NK-92 treated with Interleukin-12 subunit alpha and Interleukin-12 subunit beta, amount 100 ng/mL, for 24 hours (cell line): ENCODE data around the gene MICU1.
"Not testable (repeated sequence)": the region's sequence is repeated elsewhere in the genome, so short reads cannot be mapped to it uniquely, and the experiment has no call there.

Source experiments
- DNase-seq: peaks from one replicate; lab custom pipeline; 2025; lab: John Stamatoyannopoulos, UW

The MICU1 gene, protein sequence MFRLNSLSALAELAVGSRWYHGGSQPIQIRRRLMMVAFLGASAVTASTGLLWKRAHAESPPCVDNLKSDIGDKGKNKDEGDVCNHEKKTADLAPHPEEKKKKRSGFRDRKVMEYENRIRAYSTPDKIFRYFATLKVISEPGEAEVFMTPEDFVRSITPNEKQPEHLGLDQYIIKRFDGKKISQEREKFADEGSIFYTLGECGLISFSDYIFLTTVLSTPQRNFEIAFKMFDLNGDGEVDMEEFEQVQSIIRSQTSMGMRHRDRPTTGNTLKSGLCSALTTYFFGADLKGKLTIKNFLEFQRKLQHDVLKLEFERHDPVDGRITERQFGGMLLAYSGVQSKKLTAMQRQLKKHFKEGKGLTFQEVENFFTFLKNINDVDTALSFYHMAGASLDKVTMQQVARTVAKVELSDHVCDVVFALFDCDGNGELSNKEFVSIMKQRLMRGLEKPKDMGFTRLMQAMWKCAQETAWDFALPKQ

DNA sequence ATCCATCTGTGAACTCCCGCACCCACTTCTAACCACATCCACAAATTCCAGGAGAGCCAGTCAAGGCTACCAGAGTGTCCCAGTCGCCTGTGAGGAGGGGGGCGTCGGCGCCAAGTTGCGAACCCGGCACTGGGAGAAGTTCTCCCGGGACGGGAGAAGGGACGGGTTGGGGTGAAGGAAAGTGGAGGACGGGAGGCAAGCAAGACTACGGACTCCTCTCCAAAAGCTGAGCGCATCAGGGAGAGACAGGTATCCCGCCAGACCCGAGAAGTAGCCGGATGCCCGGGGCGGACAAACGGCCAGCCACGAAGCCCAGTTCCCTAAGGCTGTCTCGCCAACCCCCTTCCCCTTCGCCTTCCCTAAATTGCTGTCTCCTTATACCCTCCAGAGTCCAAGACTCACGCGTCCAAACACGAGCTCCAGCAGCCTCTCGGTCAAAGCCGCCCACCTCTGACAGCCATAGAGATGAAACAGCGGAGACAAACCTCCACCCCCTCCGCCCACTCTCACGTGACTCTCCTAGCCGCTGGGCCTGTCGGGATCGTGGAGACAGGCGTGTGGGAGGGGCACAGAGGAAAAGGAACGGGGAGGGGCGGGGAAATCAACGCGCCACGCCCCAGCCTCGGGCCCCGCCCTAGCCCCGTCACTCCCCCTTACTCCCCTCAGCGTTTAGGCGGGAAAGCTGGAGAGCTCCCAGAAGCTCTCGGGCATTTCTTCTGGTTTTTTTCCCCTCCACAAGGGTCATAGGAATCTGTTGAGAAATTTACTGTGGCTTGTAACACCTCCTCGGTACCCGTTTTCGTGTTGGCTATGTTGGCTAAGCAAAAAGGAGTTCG, at the start of gene MICU1:
Gene MICU1, minus strand, starts transcription at position 472 of the 836 bp plus-strand sequence. CDS start 59,286 bp downstream, outside the sequence.
- peak; percentile 88 for DNase-seq

DNA sequence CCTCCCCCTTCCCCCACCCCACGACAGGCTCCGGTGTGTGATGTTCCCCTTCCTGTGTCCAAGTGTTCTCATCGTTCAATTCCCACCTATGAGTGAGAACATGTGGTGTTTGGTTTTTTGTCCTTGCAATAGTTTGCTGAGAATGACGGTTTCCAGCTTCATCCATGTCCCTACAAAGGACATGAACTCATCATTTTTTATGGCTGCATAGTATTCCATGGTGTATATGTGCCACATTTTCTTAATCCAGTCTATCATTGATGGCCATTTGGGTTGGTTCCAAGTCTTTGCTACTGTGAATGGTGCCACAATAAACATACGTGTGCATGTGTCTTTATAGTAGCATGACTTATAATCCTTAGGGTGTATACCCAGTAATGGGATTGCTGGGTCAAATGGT, 48.3 kb upstream of the MICU1 start:
- DNase-seq: not testable (repeated sequence)

DNA sequence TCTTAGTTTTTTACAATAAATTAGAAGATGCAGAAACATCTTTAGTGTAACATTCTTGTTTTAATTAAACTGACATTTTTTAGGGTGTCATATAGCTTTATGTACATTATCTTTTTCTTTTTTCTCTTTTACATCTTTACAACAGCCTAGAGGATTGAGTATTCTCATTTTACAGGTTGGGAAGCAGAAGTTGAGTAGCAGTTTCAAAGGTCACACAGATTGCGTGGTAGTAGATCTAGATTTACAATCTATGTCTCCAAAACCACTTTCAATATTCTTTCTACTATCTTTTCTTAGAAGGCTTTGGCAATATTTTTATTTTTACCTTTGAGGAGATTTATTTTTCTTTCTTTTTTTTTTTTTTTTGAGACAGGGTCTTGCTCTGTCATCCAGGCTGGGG, 47.4 kb upstream of the MICU1 start:
- DNase-seq: no peak

DNA sequence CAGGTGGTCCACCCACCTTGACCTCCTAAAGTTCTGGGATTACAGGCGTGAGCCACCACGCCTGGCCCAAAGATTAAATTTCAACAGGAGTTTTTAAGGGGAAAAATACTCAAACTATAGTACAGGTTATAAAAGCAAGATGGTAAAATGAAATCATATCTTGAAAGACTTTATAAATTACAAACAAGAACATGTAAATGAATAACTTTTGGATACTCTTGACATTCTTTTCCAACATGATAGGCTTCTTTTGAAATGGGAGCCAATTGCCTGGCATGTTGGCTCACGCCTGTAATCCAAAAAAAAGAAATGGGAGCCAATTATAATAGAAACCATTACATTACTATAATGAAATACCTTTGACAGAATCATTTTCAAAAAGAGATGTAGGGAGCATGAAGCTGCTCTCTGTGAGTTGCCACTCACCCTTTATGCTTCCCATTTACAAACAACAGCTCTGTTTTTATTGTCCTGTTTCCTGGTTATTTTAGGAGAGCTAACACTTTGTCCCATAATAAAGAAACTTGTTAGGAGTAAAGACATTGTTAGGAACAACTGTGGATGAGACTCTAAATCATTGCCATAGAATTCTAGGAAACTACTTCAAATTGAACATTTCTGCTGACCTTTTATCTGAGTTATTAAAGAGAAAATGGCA, 41.5 kb upstream of the MICU1 start:
- DNase-seq: no peak

DNA sequence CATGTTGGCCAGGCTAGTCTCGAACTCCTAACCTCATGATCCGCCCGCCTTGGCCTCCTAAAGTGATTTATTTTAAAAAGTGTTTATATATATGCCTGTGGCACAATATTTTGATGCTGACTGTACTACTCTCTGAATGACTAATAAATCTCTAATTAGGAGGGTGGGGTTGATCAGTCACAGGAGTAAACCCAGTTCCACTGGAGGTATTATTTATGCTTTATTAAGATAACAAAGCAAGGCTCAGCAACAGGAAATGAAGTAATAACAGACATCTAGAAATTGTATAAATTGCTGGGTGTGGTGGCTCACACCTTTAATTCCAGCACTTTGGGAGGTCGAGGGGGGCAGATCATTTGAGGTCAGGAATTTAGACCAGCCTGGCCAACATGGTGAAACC, 40.0 kb upstream of the MICU1 start:
- no peak for DNase-seq

DNA sequence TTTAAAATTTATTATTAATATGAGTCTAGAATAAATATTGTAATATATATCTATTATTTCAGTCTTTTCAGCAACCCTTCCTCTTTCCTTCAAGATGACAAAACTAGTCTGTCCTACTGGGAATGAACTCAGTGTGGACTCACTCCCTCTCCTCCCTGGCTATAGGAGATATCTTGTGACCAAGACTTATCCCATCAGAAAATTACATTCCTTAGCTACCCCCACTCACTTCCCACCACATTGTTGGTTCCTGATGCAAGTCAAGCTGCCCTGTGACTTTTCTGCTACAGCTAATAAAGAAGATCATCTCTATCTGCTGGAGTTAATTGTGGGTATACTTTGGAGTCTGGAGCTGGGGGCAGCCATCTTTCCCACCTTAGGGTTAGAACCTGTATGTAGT, 38.1 kb upstream of the MICU1 start:
- DNase-seq: no peak

DNA sequence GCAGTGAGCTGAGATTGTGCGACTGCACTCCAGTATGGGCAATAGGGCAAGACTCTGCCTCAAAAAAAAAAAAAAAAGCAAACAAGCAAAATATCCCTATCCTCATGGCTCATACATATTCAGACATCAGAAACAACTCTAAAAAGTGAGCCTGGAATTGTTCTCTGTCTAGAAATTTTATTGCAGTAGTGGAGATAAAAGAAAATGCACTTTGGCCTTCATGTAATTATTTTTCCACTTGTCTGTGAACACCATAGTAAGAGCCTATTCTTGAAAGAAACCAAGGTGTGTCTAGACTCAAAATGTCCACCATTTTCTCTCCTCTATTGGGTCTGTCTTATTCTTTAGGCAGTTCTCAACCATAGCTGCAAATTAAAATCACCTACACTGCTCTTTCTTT, 35.6 kb upstream of the MICU1 start:
- no peak for DNase-seq

DNA sequence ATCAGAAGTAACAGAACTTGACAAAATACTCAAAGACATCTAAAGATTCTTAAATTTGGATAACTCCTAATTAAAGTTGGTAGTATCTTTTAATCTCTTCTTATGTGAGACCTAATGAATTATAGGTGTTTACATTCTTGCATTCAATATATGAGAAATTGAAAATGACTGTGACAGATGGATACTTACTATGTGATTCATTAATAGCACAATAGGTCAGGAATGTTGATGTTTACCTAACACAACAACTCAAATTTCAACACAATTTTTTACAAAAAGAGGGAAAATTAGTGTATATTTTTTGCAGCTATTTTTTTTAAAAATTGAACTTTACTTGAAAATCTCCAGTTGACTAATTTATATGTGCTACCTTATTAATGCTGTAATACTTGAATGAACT, 34.3 kb upstream of the MICU1 start:
- no peak for DNase-seq

DNA sequence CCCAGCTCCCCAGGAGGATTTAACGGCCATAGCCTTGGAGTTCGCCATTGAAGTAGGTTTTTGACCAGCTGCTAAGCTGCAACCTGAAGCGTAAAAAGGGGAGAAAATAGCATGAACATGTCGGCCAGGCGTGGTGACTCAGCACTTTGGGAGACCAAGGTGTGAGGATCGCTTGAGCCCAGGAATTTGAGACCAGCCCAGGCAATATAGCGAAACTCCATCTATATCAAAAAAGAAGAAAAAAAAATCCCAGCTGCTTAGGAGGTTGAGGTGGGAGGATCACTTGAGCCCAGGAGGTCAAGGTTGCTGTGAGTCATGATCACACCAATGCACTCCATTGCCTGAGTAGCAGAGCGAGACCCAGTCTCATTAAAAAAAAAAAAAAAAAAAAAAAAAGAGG, 33.8 kb upstream of the MICU1 start:
- DNase-seq: no peak

DNA sequence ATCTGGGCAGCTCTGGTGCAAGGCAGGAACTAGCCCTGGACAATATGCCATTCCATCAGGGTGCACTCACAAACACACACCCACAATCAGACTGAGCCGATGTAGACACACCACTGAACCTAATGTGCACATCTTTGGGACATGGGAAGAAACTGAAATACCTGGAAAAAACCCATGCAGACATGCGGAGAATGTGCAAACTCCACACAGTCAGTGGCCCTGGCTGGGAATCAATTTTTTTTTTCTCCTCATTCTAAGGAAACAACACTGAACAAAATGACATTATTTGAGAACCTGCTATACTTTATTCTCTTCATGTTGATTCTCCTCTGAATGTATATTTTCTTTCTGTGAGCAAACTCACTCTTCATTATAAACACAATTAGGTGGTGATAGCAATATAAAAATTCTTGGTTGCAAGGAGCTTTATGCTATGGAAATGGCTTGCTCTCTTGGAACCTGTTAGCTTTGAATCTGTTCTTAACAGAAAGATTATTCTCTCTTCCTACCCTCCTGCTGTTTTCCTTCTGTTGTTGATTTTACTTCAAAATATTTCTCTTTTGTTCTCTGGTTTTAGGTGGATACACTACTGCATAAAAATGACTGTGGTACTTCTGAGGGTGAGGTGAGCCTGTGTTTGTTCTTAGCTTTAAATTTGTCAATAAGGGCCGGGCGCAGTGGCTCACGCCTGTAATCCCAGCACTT, 33.0 kb upstream of the MICU1 start:
- no peak for DNase-seq

DNA sequence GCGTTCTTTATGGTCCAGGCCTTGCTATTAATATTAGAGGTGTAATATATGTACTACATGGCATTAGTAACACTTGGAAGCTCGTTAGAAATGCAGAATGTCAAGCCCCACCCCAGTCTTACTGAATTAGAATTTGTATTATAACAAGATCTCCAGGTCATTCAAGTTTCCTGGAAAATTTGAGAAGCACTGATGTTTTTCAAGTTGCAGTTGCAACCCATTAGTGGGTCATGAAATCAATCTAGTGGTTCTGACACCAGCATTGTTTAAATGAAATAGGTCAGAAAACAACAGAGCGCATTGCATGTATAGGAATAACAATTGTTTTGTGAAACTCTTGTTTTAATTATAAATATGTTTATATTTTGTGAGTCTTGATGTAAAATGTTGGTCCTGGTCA, 28.8 kb upstream of the MICU1 start:
- no peak for DNase-seq

DNA sequence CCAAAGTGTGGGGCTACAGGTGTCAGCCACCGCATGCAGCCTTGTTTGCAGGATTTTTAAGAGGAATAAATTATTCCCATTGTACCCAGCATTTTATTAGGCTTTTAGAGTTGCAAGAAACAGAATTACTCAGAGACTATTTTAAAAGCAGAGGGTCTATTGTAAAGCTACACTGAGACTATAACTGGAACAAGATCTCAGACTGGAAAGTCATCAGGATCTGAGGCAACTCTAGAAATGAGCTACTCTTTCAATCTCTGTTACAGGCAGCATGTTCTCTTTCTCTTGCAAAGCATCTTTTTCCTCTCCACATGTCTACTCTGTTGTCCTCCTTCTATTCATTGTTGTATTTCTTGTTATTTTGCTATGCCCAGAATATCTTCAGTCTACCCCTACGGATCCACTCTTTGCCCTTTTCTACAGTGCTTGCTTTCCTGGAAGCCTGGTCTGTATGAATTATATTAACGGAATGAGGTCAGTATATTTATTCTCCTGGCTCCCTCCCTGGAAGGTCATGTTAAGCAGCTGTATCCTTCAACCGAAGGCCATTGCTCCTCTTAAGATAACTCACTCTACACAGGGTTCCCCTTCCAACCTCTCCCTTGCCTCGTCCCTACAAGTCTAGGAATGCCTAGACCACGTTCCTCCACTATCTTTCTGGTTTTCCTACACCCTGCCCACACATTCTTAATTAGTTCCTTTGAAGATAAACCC, 27.7 kb upstream of the MICU1 start:
- no peak for DNase-seq

DNA sequence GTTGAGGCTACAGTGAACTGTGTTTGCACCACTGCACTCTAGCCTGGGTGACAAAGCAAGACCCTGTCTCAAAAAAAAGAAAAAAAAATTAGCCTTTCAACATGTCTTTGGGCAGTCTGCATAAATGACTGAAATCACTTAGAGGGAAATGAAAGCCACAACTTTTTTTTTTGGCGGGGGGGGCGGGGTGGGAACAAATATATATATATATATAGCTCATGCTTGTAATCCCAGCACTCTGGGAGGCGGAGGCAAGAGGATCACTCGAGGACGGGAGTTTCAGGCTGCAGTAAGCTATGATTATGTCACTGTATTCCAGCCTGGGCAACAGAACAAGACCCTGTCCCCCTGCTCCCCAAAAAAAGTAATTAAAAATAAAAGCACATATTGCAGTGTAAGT, 23.4 kb upstream of the MICU1 start:
- no peak for DNase-seq

DNA sequence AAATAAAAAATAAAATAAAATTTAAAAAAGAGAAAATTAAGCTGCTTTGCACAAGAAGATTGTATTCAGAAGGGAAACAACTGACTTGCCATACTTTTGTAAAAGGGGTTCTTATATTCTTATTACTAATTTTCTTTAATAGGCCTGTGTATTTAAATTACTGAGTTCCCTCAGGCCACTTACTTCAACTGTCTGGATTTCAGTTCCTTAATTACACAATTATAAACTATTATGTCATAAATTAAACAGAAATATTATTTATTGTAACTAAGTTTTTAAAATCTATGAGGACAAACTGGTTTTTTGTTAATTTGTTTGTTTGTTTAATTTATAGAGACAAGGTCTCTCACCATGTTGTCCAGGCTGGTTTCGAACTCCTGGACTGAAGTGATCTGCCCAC, 22.4 kb upstream of the MICU1 start:
- no peak for DNase-seq

DNA sequence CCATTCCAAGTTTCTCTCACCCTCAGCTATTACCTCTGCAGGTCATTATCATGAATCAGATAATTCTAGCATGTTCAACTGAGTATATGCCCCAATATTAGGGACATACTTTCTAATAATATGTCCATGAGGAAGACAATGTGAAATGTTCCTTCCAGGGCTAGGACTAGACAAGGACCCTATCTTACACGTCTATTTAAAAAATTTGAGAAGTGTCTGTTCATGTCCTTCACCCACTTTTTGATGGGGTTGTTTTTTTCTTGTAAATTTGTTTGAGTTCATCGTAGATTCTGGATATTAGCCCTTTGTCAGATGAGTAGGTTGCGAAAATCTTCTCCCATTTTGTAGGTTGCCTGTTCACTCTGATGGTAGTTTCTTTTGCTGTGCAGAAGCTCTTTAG, 21.1 kb upstream of the MICU1 start:
- not testable (repeated sequence) for DNase-seq

DNA sequence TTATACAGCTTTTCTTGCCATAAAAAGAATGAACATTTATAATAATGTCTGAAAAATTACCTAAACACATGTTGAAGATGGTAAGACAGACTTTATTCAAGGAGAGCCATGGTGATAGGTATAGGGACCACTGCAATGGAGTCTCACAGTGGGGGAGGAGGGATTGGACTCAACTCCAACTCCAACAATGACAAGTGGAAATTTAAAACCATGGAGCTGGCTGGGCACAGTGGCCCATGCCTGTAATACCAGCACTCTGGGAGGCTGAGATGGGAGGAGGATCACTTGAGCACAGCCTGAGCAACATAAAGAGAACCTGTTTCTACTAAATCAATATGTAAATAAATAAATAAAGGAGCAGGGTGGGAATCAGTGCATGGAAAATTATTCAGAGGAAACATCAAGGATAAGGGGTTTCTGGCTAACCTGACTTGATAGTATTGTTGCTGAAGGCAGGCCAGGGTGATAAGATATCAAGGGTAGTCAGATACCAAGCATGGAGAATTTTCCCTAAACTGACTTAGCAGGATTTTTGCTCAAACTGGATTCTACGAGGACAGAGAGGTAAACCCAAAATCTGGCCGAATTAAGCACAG, 19.5 kb upstream of the MICU1 start:
- no peak for DNase-seq

DNA sequence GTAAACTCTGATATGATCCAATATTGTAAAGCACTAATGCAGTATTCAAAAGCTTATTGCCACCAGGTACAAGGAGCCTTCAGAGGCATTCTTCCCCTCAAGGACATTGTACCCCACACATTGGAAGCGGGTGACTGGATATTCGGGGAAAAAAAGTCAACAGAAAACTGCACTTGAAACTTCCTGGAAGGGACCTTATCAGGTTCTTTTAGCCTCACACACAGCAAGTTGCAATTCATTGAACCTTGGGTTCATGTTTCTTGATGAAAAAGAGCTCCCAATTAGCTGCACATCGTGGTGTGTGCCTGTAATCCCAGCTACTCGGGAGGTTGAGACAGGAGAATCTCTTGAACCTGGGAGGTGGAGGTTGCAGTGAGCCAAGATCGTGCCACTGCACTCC, 16.4 kb upstream of the MICU1 start:
- no peak for DNase-seq

DNA sequence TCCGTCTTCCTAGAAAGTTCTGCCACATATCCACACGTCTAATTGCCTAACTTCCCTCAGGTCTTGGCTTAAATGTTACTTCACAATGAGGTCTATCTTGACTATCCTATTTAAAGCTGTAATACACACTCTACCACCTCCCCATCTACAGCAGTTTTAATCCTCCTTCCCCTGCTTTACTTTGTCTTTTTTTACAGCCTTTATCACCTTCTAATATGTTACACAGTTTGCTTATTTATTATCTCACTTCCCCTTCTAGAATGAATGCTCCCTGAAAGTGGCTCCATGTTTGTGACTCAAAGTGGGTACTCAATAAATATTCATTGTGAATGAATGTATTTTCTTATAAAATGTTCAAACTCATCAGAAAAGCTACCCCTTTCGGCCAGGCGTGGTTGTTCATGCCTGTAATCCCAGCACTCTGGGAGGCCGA, 13.6 kb upstream of the MICU1 start:
- DNase-seq: no peak

DNA sequence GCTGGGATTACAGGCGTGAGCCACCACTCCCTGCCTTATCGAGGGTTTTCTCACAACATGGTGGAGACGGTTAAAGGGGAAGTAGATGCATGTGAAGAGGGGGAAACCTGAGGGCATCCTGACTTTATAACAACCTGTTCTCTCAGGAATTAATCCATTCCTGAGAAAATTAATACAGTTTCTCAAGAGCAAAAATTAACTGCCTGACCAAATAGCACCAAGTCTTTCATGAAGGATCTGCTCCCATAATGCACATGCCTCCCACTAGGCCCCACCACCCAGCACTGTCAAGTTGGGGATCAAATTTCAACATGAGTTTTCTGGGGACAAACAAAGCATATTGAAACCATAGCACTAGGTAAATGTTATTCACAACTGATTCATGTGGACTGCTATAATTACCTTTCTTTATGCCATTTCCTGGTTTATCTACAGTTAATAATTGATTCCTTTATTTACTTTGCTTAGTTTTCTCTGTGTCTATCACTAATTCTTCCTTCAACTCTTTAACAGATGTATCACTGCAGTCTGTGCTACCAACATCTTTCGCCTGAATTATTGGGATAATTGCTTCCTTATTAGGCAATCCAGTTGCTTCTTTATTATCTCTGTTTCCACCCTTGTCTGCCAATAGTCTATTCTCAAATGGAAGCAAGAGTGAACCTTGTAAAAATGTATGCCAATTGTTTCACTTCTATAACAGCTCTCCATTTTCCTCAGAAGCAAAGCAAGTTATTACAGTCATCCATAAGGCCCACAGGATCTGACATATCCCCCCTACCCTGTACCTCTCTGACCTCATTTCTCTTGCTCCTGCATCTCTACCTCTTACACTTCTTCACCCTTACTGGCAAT, 12.9 kb upstream of the MICU1 start:
- DNase-seq: no peak

DNA sequence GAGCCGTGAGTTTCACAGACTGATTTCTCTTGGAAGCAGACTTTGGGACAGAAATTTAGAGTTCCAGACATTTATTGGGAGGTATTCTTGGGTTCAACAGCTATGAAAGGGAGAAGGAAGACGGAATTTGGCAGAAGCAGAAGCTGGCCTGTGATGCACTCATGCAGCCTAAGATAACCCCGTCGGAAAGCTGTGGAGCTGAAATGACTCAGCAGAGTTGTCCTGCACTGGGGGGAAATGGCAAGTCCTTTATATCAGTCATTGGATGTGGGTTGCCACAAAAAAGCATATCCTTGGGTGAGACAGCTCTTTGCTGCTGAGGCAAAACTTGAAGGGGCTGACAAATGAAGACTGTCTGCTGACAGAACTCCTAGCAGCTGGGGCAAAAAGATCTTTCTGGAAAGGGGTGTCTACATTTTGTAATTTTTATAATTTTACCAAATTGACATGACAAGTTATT, 11.5 kb upstream of the MICU1 start:
- no peak for DNase-seq
